ENCODE measurements around the gene MYO7A. TPM values are rescaled to one million over a fixed set of nuclear protein-coding genes. Genes with fewer than 3 reads are reported as not detected.

Gene MYO7A
- total RNA-seq, 1 donor from 2014 or later = 0.16 TPM

- no peak for FAIRE-seq
Observed at GRCh38 chr11:77122576-77123212, 5.4 kb upstream of the MYO7A start.

GRCh38 chr11:77123591-77123990 is 4.5 kb upstream of the MYO7A start:
- TF ChIP-seq EZH2 (IDR thresholded peaks at IDR 0.05; ENCODE audit: insufficient read depth, low read length) (no peak), CTCF (IDR thresholded peaks at IDR 0.05; ENCODE audit: insufficient read depth, low read depth, low read length) (no peak)
- Histone ChIP-seq H3K9me3 (ENCODE audit: insufficient read depth, low read depth, low read length) (no peaks in the 10 kb centered on the region), H2AFZ (ENCODE audit: low read depth, low read length) (no peak overlapping the region), H4K20me1 (ENCODE audit: insufficient read depth, low read length) (no peaks in the 10 kb centered on the region), H3K4me1 (ENCODE audit: insufficient read depth, low read length) (peaks cover 14% of the 10 kb centered on the region), H3K79me2 (ENCODE audit: insufficient read depth, low read length) (no peaks in the 10 kb centered on the region), H3K4me2 (ENCODE audit: low read length) (no peak overlapping the region), H3K4me3 (ENCODE audit: insufficient read depth, low read depth, low read length) (no peak overlapping the region), H3K27ac (ENCODE audit: low read depth, low read length) (no peak overlapping the region), H3K27me3 (ENCODE audit: insufficient read depth, low read length) (no peaks in the 10 kb centered on the region), H3K36me3 (ENCODE audit: insufficient read depth, low read length) (no peaks in the 10 kb centered on the region), H3K9ac (ENCODE audit: low read length) (no peak overlapping the region)
- Mint-ChIP-seq H3K36me3 (ENCODE audit: low read depth, unreplicated experiment) (peaks cover 18% of the 10 kb centered on the region), H3K9me3 (ENCODE audit: unreplicated experiment) (no peaks in the 10 kb centered on the region), H3K4me1 (ENCODE audit: low read depth, unreplicated experiment) (no peaks in the 10 kb centered on the region), H3K27me3 (ENCODE audit: low read depth, unreplicated experiment) (peaks cover 11% of the 10 kb centered on the region), H3K27ac (ENCODE audit: unreplicated experiment) (no peak overlapping the region), H3K4me3 (ENCODE audit: unreplicated experiment) (no peak overlapping the region)
- FAIRE-seq (no peak), DNase-seq (ENCODE audit: low read depth) (no peak)

More at GRCh38 chr11:77122576-77123212, 5.4 kb upstream of the MYO7A start:
- Histone ChIP-seq H3K27ac (ENCODE audit: low read depth, low read length) (no peak overlapping the region), H3K9me3 (ENCODE audit: insufficient read depth, low read depth, low read length) (no peaks in the 10 kb centered on the region), H3K4me2 (ENCODE audit: low read length) (no peak overlapping the region), H4K20me1 (ENCODE audit: insufficient read depth, low read length) (no peaks in the 10 kb centered on the region), H3K27me3 (ENCODE audit: insufficient read depth, low read length) (no peaks in the 10 kb centered on the region), H3K79me2 (ENCODE audit: insufficient read depth, low read length) (no peaks in the 10 kb centered on the region), H2AFZ (ENCODE audit: low read depth, low read length) (no peak overlapping the region), H3K4me3 (ENCODE audit: insufficient read depth, low read depth, low read length) (no peak overlapping the region), H3K4me1 (ENCODE audit: insufficient read depth, low read length) (peaks cover 11% of the 10 kb centered on the region), H3K9ac (ENCODE audit: low read length) (no peak overlapping the region), H3K36me3 (ENCODE audit: insufficient read depth, low read length) (no peaks in the 10 kb centered on the region)
- H3K27ac Mint-ChIP-seq (ENCODE audit: unreplicated experiment) = no peak overlapping the region
- H3K4me3 Mint-ChIP-seq (ENCODE audit: unreplicated experiment) = no peak overlapping the region
- H3K27me3 Mint-ChIP-seq (ENCODE audit: low read depth, unreplicated experiment) = peaks cover 8% of the 10 kb centered on the region
- H3K36me3 Mint-ChIP-seq (ENCODE audit: low read depth, unreplicated experiment) = peaks cover 21% of the 10 kb centered on the region
- H3K9me3 Mint-ChIP-seq (ENCODE audit: unreplicated experiment) = no peaks in the 10 kb centered on the region
- no peak for TF ChIP-seq EZH2 (IDR thresholded peaks at IDR 0.05; ENCODE audit: insufficient read depth, low read length)
- no peak for TF ChIP-seq CTCF (IDR thresholded peaks at IDR 0.05; ENCODE audit: insufficient read depth, low read depth, low read length)
- no peaks in the 10 kb centered on the region for H3K4me1 Mint-ChIP-seq (ENCODE audit: low read depth, unreplicated experiment)
- no peak for DNase-seq (ENCODE audit: low read depth)

- DNase-seq (ENCODE audit: low read depth) (no peak), FAIRE-seq (no peak)
- Histone ChIP-seq H2AFZ (ENCODE audit: low read depth, low read length) (no peak overlapping the region), H3K36me3 (ENCODE audit: insufficient read depth, low read length) (no peaks in the 10 kb centered on the region), H3K27me3 (ENCODE audit: insufficient read depth, low read length) (no peaks in the 10 kb centered on the region), H3K4me2 (ENCODE audit: low read length) (no peak overlapping the region), H3K27ac (ENCODE audit: low read depth, low read length) (no peak overlapping the region), H3K9ac (ENCODE audit: low read length) (no peak overlapping the region), H3K9me3 (ENCODE audit: insufficient read depth, low read depth, low read length) (no peaks in the 10 kb centered on the region), H3K4me1 (ENCODE audit: insufficient read depth, low read length) (peaks cover 14% of the 10 kb centered on the region), H3K79me2 (ENCODE audit: insufficient read depth, low read length) (no peaks in the 10 kb centered on the region), H4K20me1 (ENCODE audit: insufficient read depth, low read length) (no peaks in the 10 kb centered on the region), H3K4me3 (ENCODE audit: insufficient read depth, low read depth, low read length) (no peak overlapping the region)
- Mint-ChIP-seq H3K4me3 (ENCODE audit: unreplicated experiment) (no peak overlapping the region), H3K27ac (ENCODE audit: unreplicated experiment) (no peak overlapping the region), H3K9me3 (ENCODE audit: unreplicated experiment) (no peaks in the 10 kb centered on the region), H3K4me1 (ENCODE audit: low read depth, unreplicated experiment) (no peaks in the 10 kb centered on the region), H3K27me3 (ENCODE audit: low read depth, unreplicated experiment) (peaks cover 15% of the 10 kb centered on the region), H3K36me3 (ENCODE audit: low read depth, unreplicated experiment) (peaks cover 14% of the 10 kb centered on the region)
- TF ChIP-seq CTCF (IDR thresholded peaks at IDR 0.05; ENCODE audit: insufficient read depth, low read depth, low read length) (no peak), EZH2 (IDR thresholded peaks at IDR 0.05; ENCODE audit: insufficient read depth, low read length) (no peak)
Observed at GRCh38 chr11:77124041-77124440, 4.0 kb upstream of the MYO7A start.
